HG03521 (cell line): Measurements from ENCODE around the gene SPOP.

Experiments
- ATAC-seq: cut with Tn5 transposase; IDR thresholded peaks from one replicate; pipeline ENCODE4 v1.9.1; 2021; ENCODE audit warnings: mild to moderate bottlenecking, moderate library complexity; ENCODE audit not compliant: unreplicated experiment

SPOP gene

DNA sequence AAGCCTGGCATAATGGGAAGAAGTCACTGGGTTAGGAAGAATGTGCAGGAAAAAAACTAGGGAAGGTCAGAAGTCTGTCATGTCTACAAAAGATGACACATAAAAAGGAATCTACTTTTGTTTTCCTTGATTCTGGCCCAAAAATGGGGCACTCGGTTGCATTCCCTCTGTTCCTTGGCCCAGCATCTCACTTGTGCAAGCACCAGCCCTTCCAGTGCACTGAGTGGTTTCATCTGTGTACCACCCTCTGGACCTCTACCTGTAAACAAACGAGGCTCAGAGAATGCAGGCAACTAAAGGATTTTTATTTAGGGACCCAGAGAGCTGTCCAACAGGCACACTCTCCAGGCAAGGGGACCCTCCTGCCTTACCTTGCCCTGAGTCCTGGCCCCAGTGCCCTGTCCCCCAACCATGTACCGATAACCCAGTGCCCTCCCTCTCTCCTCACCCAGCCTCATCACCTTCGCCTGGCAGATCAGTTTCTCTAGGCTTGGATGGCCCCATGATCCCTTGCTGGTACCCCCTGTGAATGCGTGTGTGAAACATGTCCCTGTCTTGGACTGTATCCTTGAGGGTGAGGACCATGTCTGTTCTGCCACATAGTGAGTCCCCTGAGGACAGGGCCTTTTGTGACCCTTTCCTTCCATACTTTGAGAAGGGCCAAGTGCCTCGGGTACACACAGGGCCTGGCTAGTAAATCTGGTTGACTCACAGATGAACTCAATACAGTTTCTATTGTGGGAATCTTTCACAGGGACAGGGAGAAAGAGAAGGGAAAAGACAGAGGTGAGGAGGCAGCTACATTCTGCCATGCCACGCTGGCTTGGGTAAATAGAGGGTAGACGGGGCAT is 88.9 kb downstream of the SPOP start:
- no peak for ATAC-seq

DNA sequence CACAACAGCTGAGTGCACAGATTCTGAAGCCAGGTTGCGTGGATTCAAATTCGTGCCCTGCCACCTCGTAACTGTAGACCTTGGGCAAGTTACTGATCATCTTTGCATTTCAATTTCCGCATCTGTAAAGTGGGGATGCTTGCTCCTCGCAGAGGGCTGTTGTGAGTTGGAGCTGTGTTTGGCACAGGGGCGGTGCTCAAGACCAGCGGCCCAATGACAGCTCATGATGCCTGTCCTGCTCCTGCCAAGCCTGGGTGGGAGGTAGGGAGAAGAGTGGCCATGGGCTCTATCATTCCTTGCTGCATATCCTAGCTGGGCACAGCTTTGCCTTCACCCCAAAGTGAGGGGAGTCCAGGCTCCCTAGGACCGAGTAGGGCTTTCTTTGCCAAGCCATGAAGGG is 89.6 kb downstream of the SPOP start:
- no peak for ATAC-seq

DNA sequence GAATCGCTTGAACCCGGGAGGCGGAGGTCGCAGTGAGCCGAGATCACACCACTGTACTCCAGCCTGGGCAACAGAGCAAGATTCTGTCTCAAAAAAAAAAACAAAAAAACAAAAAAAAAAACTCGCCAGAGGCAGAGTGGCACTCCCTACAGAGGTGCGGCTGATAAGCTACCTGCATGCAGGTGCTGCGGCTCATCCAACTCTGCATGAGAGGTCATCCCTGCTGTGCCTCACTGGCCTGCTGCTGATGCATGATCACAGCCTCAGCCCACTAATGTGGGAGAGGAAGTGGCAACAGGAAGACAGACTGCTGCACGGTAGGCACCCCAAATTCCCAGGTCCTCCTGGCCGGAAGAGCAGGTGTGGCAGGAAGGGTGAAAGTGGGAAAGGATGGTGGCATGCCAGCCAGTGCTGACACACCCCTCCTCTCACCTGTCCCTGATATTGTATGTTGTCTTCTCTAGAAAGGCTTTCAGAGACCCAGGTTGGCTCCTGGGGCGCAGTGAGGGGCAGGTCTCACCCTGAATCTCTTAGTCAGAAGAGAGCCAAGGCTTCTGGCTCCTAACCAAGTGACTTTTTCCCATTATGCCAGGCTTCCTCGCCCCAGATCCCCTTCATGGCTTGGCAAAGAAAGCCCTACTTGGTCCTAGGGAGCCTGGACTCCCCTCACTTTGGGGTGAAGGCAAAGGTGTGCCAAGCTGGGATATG is 90.4 kb downstream of the SPOP start:
- no peak for ATAC-seq

DNA sequence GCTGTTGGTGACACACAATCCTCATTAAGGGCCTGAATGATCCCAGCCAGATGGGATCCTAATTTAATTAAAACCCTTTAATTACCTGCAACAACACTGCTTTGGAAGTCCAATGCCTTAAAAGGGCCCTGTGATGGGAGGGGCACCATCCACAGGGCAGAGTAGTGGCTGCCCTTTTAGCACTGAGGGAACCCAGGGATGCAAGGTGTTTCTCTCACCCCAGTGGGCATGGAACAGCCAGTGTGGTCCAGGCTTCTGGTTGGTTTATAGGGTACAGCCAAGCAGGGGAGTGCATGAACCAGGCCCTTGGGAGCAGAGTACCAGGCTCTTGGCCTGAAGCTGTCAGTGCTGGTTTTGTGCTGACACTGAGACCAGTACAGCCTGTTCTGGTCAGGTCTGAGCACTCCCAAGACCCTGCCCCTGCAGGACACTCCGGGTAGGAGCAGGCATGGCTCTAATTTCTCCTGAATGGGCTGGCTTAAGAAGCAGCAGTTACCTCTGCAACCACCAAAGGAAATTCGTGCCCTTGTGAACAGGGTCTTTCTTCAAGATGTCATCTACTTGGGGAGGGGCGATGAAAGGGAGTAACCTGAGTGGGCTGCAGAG is 92.4 kb downstream of the SPOP start:
- ATAC-seq, result no peak

DNA sequence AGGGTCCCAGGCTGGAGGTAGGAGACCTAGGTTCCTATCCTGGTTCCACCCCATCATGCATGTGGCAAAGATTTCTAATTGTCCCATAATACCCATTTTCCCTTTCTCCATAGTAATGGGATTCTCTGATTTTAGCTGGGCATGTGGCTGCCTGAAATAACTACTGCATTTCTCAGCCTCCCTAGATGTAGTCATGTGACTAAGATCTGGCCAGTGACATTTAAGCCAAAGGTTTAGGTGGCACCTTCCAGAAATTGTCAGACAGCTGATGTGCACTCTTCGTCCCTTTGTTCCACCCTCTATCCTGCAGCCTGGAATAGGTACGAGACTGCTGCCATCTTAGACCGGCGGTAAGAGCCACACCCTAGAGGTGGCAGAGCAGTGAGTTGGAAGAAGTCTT is 94.0 kb downstream of the SPOP start:
- no peak for ATAC-seq

DNA sequence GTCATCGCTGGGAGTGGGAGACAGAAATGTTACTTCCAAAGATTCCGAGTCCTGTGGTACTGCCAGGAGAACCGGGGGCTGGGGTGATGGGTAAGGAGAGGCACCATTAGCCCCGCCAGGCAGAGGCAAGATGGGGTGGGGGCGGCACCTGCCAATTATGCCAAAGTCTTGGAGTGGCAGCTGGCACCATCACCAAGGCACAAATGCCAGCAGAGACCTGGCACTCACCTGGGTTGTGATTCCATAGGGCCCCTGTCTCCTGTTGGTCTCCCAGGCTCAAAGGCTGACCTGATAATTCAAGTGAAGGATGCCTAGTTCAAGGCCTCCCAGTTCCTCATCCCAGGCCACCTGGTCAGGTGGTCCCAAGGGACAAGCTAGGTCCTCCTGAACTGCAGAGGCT is 94.7 kb downstream of the SPOP start:
- no peak for ATAC-seq

DNA sequence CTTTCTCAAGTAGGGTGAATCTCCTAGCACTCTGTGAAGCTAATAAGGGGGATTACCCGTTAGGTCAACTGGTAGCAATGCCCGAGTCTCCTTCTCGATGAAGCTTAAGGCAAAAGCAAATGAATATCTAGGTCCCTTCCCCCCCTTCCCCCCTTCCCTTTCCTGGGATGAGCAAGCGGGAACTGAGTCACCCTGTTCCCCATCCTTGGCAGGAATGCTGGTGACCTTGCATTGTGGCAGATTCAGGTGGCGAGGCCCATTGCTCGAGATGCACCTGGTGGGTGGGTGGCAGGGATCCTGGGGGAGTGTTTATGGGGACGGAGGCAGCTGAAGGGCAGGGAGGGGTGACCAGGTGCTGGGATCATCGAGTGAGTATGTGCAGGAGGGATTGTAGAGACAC is 95.1 kb downstream of the SPOP start:
- ATAC-seq, result no peak

DNA sequence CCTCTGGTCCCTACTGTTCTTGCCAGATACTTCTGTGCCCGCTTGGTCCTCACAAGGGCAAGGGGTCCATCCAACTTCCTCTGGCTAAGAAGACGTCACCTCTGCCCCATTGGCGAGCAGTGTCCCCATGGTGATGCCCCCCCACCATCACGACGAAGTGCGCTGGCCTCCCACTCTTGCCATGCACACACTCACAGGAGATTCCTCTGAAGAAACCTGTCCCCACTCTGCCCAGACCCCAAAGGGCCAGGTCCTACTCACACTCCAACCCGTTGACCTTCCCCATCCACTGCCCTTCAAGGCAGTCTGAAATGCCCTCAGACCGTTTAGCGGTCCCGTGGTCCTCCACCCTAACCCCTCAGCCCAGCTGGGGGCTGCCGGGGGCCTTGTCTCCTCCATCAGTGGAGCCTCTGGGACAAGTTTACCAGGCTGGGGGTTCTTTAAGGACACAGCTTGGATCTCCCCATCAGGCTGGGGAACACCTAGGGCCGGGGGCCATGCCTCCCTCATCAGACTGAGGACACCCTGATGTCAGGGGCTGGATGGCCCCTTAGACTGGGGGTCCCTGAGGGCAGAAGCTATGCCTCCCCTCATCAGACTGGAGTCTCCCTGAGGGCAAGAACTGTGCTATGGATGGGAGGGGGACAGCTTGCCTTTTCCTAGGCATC is 95.7 kb downstream of the SPOP start:
- no peak for ATAC-seq

DNA sequence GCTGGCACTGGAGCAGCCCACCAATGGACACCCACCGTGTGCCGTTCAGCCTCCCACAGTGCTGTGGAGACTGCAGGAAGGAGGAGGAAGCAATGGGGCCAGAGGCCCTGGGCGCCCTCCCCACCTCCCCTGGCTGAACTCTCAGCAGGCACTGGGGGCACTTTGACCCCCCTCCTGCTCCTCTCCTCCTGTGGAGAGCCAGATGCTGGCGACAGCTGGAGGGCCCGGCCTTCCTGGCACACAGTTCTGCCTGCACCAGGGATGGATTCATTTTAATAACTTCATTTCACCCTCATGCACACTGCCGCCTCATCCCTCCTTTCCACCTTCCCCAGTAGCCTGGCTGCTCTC is 96.3 kb downstream of the SPOP start:
- ATAC-seq, result no peak

DNA sequence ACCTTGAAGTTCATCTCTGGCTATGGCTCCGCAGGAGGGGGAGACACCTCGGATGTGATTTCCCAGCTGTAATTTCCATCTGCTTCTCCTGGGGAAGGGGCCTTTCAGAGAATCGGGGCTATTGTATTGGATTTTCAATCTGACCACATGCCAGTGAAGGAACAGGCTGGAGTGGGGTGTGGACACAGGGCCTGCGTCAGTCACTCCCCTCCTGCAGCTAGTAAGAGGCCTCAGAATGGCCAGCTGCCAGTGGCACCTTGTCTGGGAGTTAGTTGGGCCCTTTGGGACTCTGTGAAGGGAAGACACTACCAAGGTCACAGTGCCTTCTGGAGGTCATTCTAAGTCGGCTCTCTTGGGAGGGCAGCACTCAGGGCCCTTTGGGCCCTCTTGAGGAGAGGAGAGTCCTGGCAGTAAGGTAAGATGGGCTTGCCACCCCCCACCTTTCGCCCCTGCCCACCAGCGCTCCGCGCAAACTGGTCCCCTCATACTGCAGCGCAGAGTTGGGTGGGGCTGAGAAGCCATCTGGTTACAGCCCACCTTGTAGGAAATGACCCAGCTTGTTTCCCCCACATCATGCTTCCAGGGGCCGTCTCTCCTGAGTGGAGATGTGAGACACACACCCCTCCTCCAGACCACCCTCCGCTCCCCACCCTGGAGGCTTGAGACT is 96.8 kb downstream of the SPOP start:
- no peak for ATAC-seq

DNA sequence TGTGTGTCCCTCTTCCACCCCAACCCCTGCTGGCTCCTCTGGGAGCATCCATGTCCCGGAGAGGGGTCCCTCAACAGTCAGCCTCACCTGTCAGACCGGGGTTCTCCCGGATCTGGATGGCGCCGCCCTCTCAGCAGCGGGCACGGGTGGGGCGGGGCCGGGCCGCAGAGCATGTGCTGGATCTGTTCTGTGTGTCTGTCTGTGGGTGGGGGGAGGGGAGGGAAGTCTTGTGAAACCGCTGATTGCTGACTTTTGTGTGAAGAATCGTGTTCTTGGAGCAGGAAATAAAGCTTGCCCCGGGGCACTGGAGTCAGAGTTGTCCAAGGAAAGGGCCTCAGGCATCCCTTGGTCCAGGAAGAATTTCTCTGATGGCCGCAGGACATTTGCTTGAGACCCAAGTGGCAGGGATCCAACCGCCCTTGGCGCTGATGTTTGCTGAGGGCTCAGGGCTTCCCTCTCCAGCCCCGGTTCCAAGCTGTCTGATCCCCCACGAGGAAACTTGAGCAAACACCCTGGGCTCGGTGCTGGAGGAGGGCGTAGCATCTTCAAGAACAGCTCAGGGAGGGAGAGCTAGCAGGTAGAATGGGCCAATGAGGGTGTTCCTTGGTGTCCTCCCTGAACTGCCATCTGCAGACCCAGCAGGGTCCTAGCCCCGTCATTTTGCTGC is 97.7 kb downstream of the SPOP start:
- ATAC-seq, result no peak

DNA sequence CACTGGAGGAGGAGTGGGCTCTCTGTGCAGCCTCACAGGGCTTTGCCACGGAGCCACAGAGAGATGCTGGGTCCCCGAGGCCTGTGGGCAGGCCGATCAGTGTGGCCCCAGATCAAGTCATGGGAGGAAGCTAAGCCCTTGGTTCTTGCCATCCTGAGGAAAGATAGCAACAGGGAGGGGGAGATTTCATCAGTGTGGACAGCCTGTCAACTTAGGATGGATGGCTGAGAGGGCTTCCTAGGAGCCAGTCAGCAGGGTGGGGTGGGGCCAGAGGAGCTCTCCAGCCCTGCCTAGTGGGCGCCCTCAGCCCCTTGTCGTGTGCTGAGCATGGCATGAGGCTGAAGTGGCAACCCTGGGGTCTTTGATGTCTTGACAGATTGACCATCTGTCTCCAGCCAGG is 98.4 kb downstream of the SPOP start:
- no peak for ATAC-seq

DNA sequence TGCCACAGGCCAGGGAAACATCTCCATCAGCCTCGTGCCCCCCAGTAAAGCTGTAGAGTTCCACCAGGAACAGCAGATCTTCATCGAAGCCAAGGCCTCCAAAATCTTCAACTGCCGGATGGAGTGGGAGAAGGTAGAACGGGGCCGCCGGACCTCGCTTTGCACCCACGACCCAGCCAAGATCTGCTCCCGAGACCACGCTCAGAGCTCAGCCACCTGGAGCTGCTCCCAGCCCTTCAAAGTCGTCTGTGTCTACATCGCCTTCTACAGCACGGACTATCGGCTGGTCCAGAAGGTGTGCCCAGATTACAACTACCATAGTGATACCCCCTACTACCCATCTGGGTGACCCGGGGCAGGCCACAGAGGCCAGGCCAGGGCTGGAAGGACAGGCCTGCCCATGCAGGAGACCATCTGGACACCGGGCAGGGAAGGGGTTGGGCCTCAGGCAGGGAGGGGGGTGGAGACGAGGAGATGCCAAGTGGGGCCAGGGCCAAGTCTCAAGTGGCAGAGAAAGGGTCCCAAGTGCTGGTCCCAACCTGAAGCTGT is 98.9 kb downstream of the SPOP start:
- ATAC-seq, result no peak

DNA sequence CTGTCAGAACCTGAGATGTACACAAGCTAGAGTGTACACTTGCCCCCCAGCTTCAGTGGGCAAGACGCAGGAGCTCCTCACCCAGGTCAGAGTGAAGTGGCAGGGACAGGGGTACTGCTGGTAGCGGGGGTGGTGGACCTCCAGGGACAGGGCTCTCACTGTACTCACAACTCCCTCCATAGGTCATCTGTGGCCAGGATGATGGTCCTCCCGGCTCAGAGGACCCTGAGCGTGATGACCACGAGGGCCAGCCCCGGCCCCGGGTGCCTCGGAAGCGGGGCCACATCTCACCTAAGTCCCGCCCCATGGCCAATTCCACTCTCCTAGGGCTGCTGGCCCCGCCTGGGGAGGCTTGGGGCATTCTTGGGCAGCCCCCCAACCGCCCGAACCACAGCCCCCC is 99.5 kb downstream of the SPOP start:
- no peak for ATAC-seq

DNA sequence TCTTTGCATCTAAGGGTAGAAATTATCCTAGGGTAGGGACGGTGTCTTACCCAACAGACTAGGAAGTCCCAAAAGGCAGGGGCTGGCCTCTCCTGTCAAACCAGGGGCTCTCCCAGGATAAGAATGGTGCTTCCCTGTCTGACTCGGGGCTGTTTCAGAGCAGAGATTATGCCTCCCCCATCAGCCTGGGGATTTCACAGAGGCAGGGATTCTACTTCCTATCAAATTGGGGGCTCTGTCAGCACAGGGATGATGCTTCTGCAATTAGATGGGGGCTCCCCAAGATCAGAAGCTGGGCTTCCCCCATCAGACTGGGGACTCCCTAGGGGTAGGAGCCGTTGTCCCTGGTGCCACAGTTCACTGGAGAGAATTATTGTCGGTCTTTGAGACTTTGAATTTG is 99.9 kb downstream of the SPOP start:
- ATAC-seq, result no peak

DNA sequence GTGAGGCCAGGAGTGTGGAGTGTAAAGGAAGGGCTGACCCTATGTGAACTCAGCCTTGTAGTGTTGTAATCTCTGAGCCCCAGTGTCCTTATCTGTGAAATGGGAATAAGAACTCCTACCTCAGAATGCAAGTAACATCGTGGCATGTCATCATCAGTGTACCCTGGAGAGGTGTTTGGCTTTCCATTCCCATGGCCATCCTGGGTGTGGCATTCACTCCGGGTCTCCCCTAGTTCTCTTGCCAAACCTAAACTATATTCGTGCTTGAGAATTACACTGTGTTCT is 100.3 kb downstream of the SPOP start:
- ATAC-seq, result no peak

DNA sequence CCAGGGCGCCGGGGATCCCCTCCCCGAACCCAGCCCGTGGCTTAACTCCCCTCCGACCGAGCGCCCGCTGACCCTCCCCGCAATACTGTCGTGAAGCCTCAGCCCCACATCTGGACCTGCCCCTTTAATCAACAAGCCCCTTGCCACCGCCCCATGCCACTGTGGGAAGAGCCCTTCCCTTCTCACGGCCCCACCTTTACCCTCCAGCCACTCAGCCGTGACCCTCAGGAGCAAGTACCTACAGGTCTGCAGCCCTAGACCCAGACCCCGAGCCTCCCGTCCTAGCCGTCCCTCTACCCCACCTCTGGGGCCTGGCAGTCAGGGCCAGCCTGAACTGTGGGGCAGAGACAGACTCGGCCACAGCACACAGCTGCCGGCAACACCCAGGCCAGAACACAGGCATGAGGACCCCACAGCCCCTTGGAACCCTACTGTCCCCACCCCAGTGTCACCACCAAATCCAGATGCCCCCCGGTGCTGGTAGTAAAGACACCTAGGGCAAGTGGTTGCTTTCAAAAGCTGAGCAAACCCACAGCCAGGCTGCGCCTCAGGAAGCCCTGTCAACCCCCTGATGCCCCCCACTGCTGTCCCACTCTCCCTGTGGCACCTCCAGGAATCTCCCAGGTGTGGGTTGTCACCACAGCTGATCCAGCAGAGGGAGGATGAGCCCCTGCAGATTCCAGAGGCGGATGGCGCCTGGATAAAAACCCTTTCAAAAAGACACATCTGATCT is 100.8 kb downstream of the SPOP start:
- ATAC-seq, result no peak

DNA sequence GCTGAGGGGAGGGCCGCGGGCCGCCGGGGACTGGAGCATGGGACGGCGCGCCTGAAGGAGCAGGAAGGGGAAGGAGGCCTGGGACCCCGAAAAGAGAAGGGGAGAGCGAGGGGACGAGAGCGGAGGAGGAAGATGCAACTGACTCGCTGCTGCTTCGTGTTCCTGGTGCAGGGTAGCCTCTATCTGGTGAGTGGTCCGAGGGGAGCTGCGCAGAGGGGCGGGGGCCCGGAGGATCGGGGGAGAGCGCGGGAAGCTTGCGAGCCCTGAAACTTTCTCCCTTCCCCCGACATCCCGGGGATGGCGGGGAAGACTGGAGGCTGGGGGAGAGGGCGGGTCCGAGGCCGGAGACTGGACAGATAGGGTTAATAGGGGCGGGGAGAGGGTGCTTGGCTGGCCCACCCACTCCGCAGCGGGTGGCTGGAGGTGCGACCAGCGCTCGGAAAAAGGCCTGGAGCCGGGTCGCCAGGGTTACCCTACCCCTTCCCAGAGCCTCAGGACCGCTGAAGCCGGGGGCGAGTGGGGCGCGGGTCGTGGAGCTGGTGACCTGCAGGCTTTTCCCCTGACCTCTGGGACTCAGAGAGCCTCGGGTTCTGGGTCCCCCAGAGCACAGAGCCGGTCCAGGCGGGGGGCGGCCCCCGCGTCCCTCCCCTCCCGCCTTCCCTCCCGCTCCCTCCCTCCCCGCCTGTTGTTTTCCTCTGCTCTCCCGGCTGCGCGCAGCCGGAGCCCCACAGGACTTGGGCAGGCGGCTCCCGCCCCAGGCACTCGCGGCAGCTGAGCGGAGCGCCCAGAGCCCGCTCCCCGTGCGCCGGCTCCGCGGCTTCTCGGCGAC is 101.6 kb downstream of the SPOP start:
- no peak for ATAC-seq

DNA sequence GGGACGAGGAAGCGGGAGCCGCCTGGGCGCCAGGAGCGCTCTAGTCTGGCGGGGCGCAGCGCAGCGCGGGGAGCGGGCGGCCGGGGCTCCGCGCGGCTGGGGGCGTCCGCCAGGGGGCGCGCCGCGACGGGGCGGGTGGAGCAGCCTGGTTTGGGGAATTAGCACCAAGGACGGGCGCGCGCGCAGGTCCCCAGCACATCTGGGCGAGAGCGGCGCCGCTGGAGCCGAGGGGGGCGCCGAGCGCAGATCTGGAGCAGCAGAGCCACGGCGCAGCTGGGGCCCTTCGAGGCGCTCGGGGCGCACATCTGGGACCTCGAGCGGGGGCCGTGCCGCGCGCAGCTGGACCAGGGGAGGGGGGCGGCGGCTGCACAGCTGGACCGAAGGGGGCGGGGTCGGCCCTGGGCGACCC is 102.2 kb downstream of the SPOP start, which contains the start of gene NXPH3:
NXPH3 (plus strand) TSS at position 193 of the 409 bp plus-strand sequence. CDS start 349 bp downstream, outside the sequence.
- ATAC-seq, result peak; percentile 41
